Gastrocnemius medialis (tissue), 4 donors: ENCODE measurements around the gene SLC24A4.

ENCODE experiments used
- POLR2A ChIP-seq, 2 donors: fragments of 450-650 bp; IDR thresholded peaks; one replicate each; pipeline ENCODE4 v1.6.1; 2017; ENCODE audit warnings: antibody characterized with exemption in 2 of 2, mild to moderate bottlenecking in 2 of 2, moderate library complexity in 2 of 2
- TF ChIP-seq, protein P1 (sequence below), 5 experiments: fragments of 450-650 bp in 3 of 5; fragments of 200-600 bp in 2 of 5; sonication (generic) in 2 of 5; IDR thresholded peaks in 4 of 5; conservative IDR thresholded peaks in 1 of 5; 1 replicate in 4 of 5; 2 replicates in 1 of 5; pipeline ENCODE4 v1.5.1; 2016 to 2019; ENCODE audit warnings: antibody characterized with exemption in 5 of 5, mild to moderate bottlenecking in 3 of 5, moderate library complexity in 3 of 5

DNA sequence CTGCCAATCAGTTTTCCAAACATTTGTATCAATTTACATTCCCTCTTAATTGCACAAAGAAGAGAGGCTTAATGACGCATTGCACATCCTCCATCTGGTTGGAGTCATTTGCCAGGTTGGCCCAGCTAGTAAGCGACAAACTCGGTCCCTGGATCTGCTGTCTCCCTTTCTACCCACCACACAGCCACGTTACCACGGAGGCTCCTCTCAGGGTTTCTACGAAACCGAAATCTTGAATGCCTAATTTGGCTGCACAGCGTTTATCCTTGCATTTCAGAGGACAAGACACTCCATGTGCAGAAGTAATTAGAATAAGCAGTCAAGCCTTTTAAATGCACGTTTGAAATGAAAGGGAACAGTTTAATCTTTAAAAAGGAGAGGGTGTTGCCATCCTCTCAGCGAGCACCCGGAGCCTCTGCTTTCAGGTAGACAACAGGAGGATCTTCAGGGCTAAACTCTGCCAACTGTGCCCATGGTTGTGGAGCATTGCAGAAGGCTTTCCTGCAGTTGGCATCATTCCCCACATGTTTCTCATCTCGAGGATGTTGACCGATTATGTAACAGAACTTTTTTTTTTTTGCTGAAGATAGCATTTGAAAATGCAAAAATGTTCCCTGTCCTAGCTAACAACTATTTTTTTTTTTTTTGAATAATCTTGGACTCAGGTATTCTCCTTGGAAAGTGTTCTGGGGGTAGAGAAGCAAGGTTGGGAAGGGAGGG is 37.8 kb downstream of the SLC24A4 start:
- TF ChIP-seq POLR2A (IDR thresholded peaks at IDR 0.05) = no peak
- TF ChIP-seq, protein P1, sequence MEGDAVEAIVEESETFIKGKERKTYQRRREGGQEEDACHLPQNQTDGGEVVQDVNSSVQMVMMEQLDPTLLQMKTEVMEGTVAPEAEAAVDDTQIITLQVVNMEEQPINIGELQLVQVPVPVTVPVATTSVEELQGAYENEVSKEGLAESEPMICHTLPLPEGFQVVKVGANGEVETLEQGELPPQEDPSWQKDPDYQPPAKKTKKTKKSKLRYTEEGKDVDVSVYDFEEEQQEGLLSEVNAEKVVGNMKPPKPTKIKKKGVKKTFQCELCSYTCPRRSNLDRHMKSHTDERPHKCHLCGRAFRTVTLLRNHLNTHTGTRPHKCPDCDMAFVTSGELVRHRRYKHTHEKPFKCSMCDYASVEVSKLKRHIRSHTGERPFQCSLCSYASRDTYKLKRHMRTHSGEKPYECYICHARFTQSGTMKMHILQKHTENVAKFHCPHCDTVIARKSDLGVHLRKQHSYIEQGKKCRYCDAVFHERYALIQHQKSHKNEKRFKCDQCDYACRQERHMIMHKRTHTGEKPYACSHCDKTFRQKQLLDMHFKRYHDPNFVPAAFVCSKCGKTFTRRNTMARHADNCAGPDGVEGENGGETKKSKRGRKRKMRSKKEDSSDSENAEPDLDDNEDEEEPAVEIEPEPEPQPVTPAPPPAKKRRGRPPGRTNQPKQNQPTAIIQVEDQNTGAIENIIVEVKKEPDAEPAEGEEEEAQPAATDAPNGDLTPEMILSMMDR (IDR thresholded peaks at IDR 0.05 in 4 of 5, conservative IDR thresholded peaks at IDR 0.05 in 1 of 5) = no peak
